GM12873 (cell line): Measurements from ENCODE around the gene LRFN2.

ENCODE experiments used
- TF ChIP-seq, protein P1 (sequence below): IDR thresholded peaks from 2 replicates; pipeline ENCODE4 v1.5.1; 2012; ENCODE audit warnings: low read depth, mild to moderate bottlenecking, moderate library complexity, low read length, control low read depth; ENCODE audit not compliant: insufficient read depth; ENCODE audit errors: missing control alignments

The LRFN2 gene

DNA sequence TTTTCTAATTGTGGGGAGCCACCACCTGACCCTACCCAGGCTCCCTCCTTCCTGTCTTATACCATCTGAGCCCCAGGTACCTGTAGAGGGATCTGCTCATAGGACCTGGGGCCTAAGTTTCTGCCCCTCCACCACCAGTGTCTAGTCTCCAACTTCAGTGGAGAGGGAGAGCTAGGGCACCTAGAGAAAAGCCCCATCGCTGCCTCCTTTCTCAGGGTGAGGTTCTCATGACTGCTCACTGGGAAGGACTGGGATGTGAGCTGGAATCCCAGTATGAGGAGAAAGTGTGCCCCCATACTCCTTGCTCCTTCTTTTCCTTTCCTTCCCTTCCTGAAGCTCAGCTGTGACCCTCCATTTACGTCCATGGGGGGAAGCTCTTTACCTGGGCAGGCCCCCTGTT, 231.6 kb downstream of the LRFN2 start:
- TF ChIP-seq, protein P1, sequence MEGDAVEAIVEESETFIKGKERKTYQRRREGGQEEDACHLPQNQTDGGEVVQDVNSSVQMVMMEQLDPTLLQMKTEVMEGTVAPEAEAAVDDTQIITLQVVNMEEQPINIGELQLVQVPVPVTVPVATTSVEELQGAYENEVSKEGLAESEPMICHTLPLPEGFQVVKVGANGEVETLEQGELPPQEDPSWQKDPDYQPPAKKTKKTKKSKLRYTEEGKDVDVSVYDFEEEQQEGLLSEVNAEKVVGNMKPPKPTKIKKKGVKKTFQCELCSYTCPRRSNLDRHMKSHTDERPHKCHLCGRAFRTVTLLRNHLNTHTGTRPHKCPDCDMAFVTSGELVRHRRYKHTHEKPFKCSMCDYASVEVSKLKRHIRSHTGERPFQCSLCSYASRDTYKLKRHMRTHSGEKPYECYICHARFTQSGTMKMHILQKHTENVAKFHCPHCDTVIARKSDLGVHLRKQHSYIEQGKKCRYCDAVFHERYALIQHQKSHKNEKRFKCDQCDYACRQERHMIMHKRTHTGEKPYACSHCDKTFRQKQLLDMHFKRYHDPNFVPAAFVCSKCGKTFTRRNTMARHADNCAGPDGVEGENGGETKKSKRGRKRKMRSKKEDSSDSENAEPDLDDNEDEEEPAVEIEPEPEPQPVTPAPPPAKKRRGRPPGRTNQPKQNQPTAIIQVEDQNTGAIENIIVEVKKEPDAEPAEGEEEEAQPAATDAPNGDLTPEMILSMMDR = no peak

DNA sequence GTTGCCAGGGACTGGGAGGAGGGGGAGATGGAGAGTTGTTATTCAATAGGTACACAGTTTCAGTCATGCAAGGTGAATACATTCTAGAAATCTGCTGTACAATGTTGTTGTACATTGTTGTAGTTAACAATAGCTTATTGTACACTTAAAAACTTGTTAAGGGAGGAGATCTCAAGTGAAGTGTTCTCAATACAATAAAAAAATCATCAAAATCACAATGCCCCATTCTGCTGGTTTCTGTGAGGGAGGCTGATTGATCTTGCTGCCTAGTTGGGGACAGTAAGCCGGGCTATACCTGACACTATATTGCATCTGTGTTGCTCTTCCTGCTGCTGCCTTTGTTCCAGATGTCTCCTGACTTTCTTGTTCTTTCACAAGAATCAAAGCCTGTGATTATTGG, 232.1 kb downstream of the LRFN2 start:
- TF ChIP-seq, protein P1 = no peak

DNA sequence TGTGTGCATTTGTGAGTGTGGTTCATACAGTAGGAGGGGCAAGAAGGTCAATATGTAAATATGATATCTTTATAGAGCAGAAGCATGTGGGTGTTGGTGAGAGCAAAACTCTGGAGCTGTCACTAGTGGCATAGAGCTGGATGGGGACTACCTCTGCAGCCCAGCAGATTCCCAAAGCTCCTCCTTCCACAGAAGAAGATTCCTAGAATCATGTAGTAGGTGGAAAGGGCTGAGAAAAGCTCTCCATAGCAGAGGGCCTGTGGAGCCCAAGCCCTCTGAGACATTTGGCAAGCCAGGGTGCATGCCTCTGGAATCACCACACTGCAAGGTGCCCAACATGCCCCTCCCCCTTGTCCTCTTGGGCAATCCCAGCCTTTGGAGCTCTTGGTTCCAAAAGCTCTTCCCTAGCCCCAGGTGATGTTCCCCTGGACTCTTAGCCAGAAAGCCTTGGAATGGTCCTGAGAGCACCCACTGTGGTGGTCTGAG, 233.2 kb downstream of the LRFN2 start:
- TF ChIP-seq, protein P1 = no peak

DNA sequence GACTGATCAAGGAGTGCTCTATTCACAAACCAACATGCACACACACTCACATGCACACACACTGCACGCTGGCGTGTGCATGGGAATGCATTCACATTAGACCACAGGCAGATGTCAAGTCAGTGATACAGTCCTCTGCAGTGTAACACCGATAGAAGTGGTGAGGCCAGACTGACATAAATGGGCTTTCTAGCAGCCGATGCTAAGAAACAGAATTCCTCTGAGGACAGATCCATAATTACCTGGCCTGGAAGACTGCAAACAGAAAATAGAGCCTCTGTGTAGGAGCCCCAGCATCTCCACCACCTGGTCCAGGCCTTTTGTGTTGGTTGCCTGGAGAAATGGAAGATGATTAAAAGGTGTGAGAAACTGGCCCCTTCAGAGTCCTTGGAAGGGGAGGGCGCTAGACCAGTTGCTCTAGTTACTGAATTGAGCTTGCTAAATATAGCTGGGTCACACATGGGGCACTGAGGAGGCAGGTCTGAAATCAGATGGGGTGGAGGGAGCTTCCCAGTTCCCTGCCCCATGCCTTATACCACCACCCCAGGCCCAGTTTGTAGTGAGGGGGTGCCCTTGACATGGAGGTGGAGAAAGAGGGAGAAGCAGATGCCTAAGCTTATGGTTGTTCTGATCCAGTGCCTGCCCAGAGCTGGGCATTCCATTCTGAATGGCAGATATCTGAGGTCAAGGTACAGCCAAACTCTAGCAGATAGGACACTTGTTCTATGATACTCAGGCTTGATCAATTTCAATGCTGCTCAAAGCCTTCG, 233.8 kb downstream of the LRFN2 start:
- TF ChIP-seq, protein P1 = no peak

DNA sequence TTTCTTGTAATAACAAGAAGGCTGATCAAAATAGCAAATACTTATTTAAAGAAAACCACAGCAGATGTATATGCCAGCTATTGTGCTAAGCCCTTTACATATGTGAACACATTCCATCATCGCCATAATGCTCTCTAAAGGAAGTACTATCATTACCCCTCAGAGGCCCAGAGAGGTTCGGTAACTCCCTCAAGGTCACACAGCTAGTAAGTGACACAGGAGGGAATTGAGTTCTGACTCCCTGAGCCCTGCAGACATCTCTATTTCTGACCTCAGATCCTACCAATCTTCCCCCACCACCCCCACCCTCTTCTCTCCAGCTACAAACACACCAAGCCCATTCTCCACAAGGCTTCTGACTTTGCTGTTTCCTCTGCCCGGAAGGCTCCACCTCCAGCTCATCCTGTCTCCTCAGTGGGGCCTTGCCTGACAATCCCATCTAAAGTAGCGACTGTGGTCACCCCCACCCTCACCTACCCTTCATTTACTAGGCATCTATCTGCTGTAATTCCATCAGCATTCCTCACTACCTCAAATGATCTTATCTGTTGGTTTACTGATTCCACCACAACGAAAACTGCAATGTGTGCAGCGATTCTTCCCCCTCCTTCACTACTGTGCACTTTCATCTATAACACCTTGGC, 234.5 kb downstream of the LRFN2 start:
- TF ChIP-seq, protein P1 = no peak

DNA sequence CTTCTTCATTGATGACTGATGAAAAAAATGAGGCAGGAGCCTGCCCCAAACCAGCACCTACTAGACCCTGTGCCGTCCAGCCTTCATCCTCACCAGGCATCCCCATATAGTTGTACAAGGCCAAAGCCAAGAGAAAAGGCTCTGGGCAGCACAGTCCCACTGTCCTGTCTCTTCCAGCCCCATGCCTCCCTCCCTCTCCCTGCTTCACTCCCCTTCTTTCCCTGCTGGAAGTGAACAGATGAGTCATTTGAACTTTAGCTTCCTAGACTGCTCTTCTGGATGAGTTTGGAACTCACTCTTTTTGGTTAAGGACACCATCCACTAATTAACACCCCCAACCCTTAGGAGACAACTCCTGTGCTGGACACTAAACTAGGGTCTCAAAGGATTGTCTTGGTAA, 235.2 kb downstream of the LRFN2 start:
- TF ChIP-seq, protein P1 = no peak

DNA sequence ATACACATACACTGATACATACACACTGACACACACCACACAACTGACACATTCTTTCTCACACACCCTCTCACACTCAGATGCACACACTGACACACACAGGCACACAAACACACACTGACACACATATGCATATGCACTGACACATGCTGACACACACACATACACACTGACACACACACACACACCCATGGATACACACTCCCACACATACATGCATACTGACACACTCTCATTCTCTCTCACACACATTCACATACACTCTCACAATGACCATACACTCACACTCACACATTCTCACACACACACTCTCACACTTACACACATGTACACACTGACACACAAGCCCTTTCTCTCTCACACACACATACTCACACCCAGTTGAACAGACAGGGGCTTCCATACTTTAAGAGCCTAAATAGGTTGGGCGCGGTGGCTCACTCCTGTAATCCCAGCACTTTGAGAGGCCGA, 236.4 kb downstream of the LRFN2 start:
- TF ChIP-seq, protein P1 = no peak
